ENCODE measurements around the gene ZNF26.
A peak's percentile ranks its signal among the peaks of the same experiment; 100 is the strongest.
"Not testable (repeated sequence)": the region's sequence is repeated elsewhere in the genome, so short reads cannot be mapped to it uniquely, and the experiment has no call there.

Gene ZNF26

DNA sequence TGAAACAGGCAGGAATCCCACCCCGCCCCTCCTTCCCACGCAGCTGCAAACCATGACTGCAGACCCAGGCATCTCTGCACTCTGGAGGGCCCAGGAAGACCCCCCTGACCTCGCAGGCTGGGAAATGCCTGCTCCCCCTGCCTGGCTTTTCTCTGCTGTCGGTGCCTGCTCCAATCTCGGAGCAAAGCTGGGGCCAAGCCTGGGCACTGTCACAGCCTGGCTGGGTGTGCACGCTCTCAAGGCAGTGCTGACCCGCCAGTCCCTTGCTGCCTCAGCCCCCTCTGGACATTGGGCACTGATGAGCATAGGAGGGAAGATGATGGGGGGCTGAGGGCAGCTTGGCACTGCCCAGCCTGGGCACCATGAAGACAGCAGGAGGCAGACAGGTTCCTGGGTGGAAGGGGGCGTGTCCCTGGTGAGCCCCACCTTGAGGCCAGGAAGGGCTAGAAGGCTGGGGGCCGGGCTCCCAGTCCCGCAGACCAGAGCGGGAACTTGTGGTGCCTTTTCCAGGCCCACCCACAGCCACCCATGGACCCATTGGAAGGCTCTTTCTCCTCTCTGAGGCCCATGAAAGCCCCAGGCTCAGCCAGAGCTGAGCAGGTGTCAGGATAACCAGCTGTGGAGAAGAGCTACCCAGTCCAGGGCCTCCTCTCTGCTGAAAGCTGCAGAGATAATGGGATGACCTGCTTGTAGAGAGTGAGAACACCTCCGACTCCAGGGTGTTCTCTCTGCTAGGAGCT, 19.3 kb upstream of the ZNF26 start:
- Histone ChIP-seq H3K4me3 (ENCODE audit: low read depth in 1 of 2, low read length in 1 of 2) (no peak overlapping the region), H3K27me3 (no peaks in the 10 kb centered on the region), H3K9me3 (peaks cover 32% of the 10 kb centered on the region), H3K36me3 (no peaks in the 10 kb centered on the region), H3K4me1 (ENCODE audit: control insufficient read depth in 1 of 2, insufficient read depth in 1 of 2, low read depth in 1 of 2, low read length in 1 of 2) (no peaks in the 10 kb centered on the region), H3K27ac (no peak overlapping the region)
- TF ChIP-seq, protein P1, sequence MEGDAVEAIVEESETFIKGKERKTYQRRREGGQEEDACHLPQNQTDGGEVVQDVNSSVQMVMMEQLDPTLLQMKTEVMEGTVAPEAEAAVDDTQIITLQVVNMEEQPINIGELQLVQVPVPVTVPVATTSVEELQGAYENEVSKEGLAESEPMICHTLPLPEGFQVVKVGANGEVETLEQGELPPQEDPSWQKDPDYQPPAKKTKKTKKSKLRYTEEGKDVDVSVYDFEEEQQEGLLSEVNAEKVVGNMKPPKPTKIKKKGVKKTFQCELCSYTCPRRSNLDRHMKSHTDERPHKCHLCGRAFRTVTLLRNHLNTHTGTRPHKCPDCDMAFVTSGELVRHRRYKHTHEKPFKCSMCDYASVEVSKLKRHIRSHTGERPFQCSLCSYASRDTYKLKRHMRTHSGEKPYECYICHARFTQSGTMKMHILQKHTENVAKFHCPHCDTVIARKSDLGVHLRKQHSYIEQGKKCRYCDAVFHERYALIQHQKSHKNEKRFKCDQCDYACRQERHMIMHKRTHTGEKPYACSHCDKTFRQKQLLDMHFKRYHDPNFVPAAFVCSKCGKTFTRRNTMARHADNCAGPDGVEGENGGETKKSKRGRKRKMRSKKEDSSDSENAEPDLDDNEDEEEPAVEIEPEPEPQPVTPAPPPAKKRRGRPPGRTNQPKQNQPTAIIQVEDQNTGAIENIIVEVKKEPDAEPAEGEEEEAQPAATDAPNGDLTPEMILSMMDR (IDR thresholded peaks at IDR 0.05), result no peak

DNA sequence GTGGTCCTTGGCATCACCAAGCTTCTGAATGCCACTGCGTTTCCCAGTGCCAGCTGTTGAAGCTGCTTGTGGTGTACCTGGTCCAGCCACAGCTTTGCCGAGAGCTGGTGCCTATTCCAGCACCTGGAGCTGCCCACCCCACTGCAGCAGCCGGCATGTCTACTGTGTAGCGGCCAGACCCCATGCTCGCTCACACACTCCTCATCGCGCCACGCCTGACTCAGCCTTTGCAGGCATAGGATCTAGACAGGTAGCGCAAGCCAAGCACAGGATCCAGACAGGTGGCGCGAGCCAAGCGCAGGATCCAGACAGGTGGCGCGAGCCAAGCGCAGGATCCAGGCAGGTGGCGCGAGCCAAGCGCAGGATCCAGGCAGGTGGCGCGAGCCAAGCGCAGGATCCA, 18.4 kb upstream of the ZNF26 start:
- peaks cover 32% of the 10 kb centered on the region for H3K9me3 ChIP-seq
- H3K4me1 ChIP-seq (ENCODE audit: control insufficient read depth in 1 of 2, insufficient read depth in 1 of 2, low read depth in 1 of 2, low read length in 1 of 2), result no peaks in the 10 kb centered on the region
- no peak overlapping the region for H3K27ac ChIP-seq
- TF ChIP-seq, protein P1 (IDR thresholded peaks at IDR 0.05), result no peak
- H3K4me3 ChIP-seq (ENCODE audit: low read depth in 1 of 2, low read length in 1 of 2), result no peak overlapping the region
- no peaks in the 10 kb centered on the region for H3K36me3 ChIP-seq
- H3K27me3 ChIP-seq, result no peaks in the 10 kb centered on the region

GRCh38 chr12:132972374-132972773, 13.8 kb upstream of the ZNF26 start:
- no peaks in the 10 kb centered on the region for H3K36me3 ChIP-seq
- no peaks in the 10 kb centered on the region for H3K4me1 ChIP-seq (ENCODE audit: control insufficient read depth in 1 of 2, insufficient read depth in 1 of 2, low read depth in 1 of 2, low read length in 1 of 2)
- TF ChIP-seq, protein P1 (IDR thresholded peaks at IDR 0.05), result no peak
- H3K9me3 ChIP-seq, result peaks cover 16% of the 10 kb centered on the region
- H3K27ac ChIP-seq, result no peak overlapping the region
- H3K27me3 ChIP-seq, result no peaks in the 10 kb centered on the region
- no peak overlapping the region for H3K4me3 ChIP-seq (ENCODE audit: low read depth in 1 of 2, low read length in 1 of 2)

DNA sequence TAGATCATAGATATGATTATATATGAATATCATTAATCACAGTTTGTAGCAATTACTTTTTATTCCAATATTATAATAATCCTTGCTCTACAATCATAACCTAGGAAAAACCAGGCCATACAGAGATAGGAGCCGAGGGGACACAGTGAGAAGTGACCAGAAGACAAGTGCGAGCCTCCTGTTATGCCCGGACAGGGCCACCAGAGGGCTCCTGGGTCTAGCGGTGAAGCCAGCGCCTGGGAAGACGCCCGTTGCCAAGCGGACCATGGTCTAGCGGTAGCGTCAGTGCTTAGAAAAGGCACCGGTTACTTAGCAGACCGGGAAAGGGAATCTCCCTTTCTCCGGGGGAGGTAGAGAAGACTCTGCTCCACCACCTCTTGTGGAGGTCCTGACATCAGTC, 9.3 kb upstream of the ZNF26 start:
- H3K27ac ChIP-seq; H3K36me3 ChIP-seq; H3K4me1 ChIP-seq (ENCODE audit: control insufficient read depth in 1 of 2, insufficient read depth in 1 of 2, low read depth in 1 of 2, low read length in 1 of 2); H3K4me3 ChIP-seq (ENCODE audit: low read depth in 1 of 2, low read length in 1 of 2); H3K9me3 ChIP-seq; H3K27me3 ChIP-seq: not testable (repeated sequence)

DNA sequence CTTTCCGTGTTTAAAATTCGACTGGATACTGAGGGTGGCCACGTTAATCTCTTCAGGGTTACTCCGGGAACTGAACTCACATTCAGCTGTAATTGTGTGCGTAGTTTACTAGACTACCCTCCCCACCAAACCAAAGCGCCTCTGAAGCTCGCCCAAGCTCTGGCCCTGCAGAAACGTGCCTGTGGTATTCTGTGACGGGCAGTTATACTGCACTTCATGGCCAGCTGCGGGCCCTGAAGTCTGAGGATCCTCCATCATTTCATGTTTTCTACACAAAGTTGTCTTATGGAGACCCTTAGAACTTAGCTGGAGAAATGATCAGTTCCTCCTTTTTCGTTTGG, 688 bp downstream of the ZNF26 start:
- Histone ChIP-seq H3K27ac (peak overlapping the region; percentile 66), H3K9me3 (peaks cover 13% of the 10 kb centered on the region), H3K36me3 (no peaks in the 10 kb centered on the region), H3K4me1 (ENCODE audit: control insufficient read depth in 1 of 2, insufficient read depth in 1 of 2, low read depth in 1 of 2, low read length in 1 of 2) (peaks cover 15 to 19% of the 10 kb centered on the region in 2 experiments), H3K4me3 (ENCODE audit: low read depth in 1 of 2, low read length in 1 of 2) (peak overlapping the region; percentile 87 to 93), H3K27me3 (no peaks in the 10 kb centered on the region)
- TF ChIP-seq, protein P1 (IDR thresholded peaks at IDR 0.05), result no peak

GRCh38 chr12:132998741-132999140, 12.6 kb downstream of the ZNF26 start:
- Histone ChIP-seq H3K27ac (no peak overlapping the region), H3K4me3 (ENCODE audit: low read depth in 1 of 2, low read length in 1 of 2) (no peak overlapping the region), H3K36me3 (no peaks in the 10 kb centered on the region), H3K4me1 (ENCODE audit: control insufficient read depth in 1 of 2, insufficient read depth in 1 of 2, low read depth in 1 of 2, low read length in 1 of 2) (no peaks in the 10 kb centered on the region), H3K27me3 (no peaks in the 10 kb centered on the region), H3K9me3 (peaks cover 58% of the 10 kb centered on the region)
- TF ChIP-seq, protein P1 (IDR thresholded peaks at IDR 0.05), result no peak

Measured in neutrophil (primary cell).